DOHH2 (cell line): ENCODE measurements around the gene NEU1.

ENCODE experiments used
- H3F3A ChIP-seq: fragments of 200-600 bp; sonication (generic), shearing (Covaris generic); 2 replicates; pipeline ENCODE4 v1.6.0; 2016; ENCODE audit warnings: antibody characterized with exemption, mild to moderate bottlenecking; ENCODE audit not compliant: control insufficient read depth, insufficient read depth
- H3K27ac ChIP-seq: fragments of 200-600 bp; sonication (generic); 2 replicates; pipeline ENCODE4 v1.5.1; 2014; ENCODE audit warnings: low read depth, mild to moderate bottlenecking, low read length, moderate library complexity
- H3K27me3 ChIP-seq: fragments of 200-600 bp; sonication (generic); 2 replicates; pipeline ENCODE4 v1.6.1; 2014; ENCODE audit warnings: mild to moderate bottlenecking, low read length, mixed read lengths; ENCODE audit not compliant: control insufficient read depth
- H3K36me3 ChIP-seq: fragments of 200-600 bp; sonication (generic); 2 replicates; pipeline ENCODE4 v1.6.1; 2014; ENCODE audit warnings: mild to moderate bottlenecking, low read length, moderate library complexity, mixed read lengths; ENCODE audit not compliant: control insufficient read depth
- H3K4me1 ChIP-seq: fragments of 200-600 bp; sonication (generic); 2 replicates; pipeline ENCODE4 v1.6.1; 2014; ENCODE audit warnings: mild to moderate bottlenecking, low read length, mixed read lengths; ENCODE audit not compliant: control insufficient read depth
- H3K4me2 ChIP-seq: fragments of 200-600 bp; sonication (generic); 2 replicates; pipeline ENCODE4 v1.6.0; 2014; ENCODE audit warnings: mild to moderate bottlenecking, low read length, moderate library complexity
- H3K4me3 ChIP-seq: fragments of 200-600 bp; sonication (generic); 2 replicates; pipeline ENCODE4 v1.5.1; 2014; ENCODE audit warnings: mild to moderate bottlenecking, low read length, mixed read lengths
- H3K79me2 ChIP-seq: fragments of 200-600 bp; sonication (generic); 2 replicates; pipeline ENCODE4 v1.6.1; 2014; ENCODE audit warnings: mild to moderate bottlenecking, low read length, mixed read lengths; ENCODE audit not compliant: control insufficient read depth
- H3K9me2 ChIP-seq: fragments of 200-600 bp; sonication (generic); replicated peaks from 2 replicates; pipeline ENCODE4 v1.6.1; 2014; ENCODE audit warnings: mild to moderate bottlenecking, low read length, mixed read lengths; ENCODE audit not compliant: control insufficient read depth
- H3K9me3 ChIP-seq: fragments of 200-600 bp; sonication (generic); 2 replicates; pipeline ENCODE4 v1.6.1; 2014; ENCODE audit warnings: antibody characterized with exemption, low read length, mixed read lengths; ENCODE audit not compliant: control insufficient read depth, insufficient read depth
- H4K20me1 ChIP-seq: fragments of 200-600 bp; sonication (generic); 2 replicates; pipeline ENCODE4 v1.6.0; 2014; ENCODE audit warnings: low read depth, mild to moderate bottlenecking, antibody characterized with exemption, low read length, moderate library complexity; ENCODE audit not compliant: control insufficient read depth, insufficient read depth
- CTCF ChIP-seq: fragments of 200-600 bp; sonication (generic); IDR thresholded peaks from one replicate; pipeline ENCODE4 v1.5.1; 2014; ENCODE audit warnings: antibody characterized with exemption, mild to moderate bottlenecking, low read depth, low read length; ENCODE audit not compliant: poor library complexity, severe bottlenecking
- EZH2phosphoT487 ChIP-seq: fragments of 200-600 bp; sonication (generic); IDR thresholded peaks from 2 replicates; pipeline ENCODE4 v1.6.1; 2017; ENCODE audit warnings: borderline replicate concordance, mild to moderate bottlenecking, antibody characterized with exemption, low read length, moderate library complexity, mixed read lengths

NEU1 gene

GRCh38 chr6:31837369-31838113 is 25.1 kb downstream of the NEU1 start:
- Histone ChIP-seq H3K79me2 (peaks cover 61% of the 10 kb centered on the region), H3K36me3 (peaks cover 72% of the 10 kb centered on the region), H4K20me1 (peaks cover 23% of the 10 kb centered on the region), H3K27ac (peak overlapping the region; percentile 87), H3K4me2 (peak overlapping the region; percentile 88), H3K4me3 (peak overlapping the region; percentile 93), H3K9me2 (no peaks in the 10 kb centered on the region), H3K9me3 (no peaks in the 10 kb centered on the region), H3K27me3 (no peaks in the 10 kb centered on the region; the same call in 1 of the 2 replicates), H3F3A (peaks cover 83% of the 10 kb centered on the region), H3K4me1 (peaks cover 44% of the 10 kb centered on the region)
- TF ChIP-seq EZH2phosphoT487, result no peak
- no peak for TF ChIP-seq CTCF

GRCh38 chr6:31836474-31837368 is 25.9 kb downstream of the NEU1 start:
- peak overlapping the region; percentile 88 for H3K4me2 ChIP-seq
- H3K9me3 ChIP-seq, result no peaks in the 10 kb centered on the region
- peaks cover 67% of the 10 kb centered on the region for H3K79me2 ChIP-seq
- TF ChIP-seq CTCF, result no peak
- no peak for TF ChIP-seq EZH2phosphoT487
- H3K9me2 ChIP-seq, result no peaks in the 10 kb centered on the region
- peaks cover 52% of the 10 kb centered on the region for H3K4me1 ChIP-seq
- peaks cover 23% of the 10 kb centered on the region for H4K20me1 ChIP-seq
- H3F3A ChIP-seq, result peaks cover 81% of the 10 kb centered on the region
- peaks cover 69% of the 10 kb centered on the region for H3K36me3 ChIP-seq
- H3K27me3 ChIP-seq, result no peaks in the 10 kb centered on the region; the same call in 1 of the 2 replicates
- H3K27ac ChIP-seq, result peak overlapping the region; percentile 87
- peak overlapping the region; percentile 93 for H3K4me3 ChIP-seq

- Histone ChIP-seq H3K4me2 (peak overlapping the region; percentile 88), H3K9me3 (no peaks in the 10 kb centered on the region), H3K9me2 (no peaks in the 10 kb centered on the region), H3F3A (peaks cover 81% of the 10 kb centered on the region), H4K20me1 (peaks cover 23% of the 10 kb centered on the region), H3K36me3 (peaks cover 72% of the 10 kb centered on the region), H3K27me3 (no peaks in the 10 kb centered on the region; the same call in 1 of the 2 replicates), H3K4me3 (peak overlapping the region; percentile 93), H3K4me1 (peaks cover 59% of the 10 kb centered on the region), H3K79me2 (peaks cover 74% of the 10 kb centered on the region), H3K27ac (peak overlapping the region; percentile 87)
- TF ChIP-seq EZH2phosphoT487 (no peak), CTCF (no peak)
These were observed 26.6 kb downstream of the NEU1 start for GRCh38 chr6:31836047-31836473.
